ENCODE results near the gene INSYN2A.

Gene INSYN2A

DNA sequence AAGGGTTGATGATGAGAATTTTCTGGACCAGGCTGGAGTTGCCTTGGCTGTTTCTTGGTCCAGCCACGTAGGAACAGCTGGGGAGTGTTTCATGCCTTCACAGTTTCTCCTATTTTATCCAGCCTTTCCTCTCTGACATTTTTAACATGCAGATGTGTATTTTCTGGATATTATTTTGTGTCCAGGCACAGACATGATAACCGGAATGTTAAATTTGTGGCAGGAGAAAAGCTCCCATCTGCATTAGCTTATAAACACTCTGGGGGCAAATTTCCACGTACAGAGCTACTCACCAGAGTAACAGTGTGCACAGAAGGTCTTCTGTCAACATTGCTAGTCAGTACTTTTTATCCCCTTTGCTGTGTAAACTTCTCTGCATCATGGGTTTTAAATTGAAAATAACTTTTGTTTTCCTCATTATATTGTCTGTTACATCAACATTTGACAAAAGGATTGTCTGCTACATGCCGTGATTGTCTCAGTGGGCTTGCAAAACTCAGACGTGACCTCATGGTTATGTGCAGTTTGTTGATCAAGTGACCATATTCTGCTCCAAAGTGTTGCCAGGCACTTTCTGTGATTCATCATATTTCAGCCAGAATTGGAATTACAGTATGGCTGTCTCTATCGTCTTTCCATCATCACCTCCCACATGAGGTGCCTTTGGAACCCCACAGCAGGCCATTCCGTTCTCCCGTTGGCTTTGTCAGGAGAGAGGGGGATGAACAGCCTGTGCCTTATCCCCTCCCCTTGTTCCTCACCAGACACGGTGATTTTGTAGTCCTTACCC, 41.4 kb downstream of the INSYN2A start:
- in situ Hi-C loops (cut with MboI; ENCODE audit: low sequenced_read_pairs) = no loop called here

DNA sequence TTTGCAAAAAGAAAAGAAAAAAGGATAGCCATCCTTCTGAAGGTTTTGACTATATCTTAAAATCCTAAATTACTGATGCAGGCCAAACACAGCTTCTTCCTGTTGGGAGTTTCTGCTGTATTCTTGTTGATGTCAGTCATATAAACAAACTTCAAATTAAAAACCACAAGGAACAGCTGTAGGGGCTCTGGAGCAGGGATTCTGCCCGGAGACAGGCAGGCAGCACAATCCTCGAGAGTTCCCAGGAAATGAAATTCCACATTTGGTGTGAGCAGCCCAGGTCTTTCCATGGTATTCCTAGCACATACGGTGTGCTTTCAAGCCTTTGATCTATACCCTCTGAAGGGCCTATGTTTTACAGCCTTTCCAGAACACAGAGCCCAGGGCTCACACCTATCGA, 43.2 kb downstream of the INSYN2A start:
- in situ Hi-C loops (cut with MboI; ENCODE audit: low sequenced_read_pairs) = no loop called here

DNA sequence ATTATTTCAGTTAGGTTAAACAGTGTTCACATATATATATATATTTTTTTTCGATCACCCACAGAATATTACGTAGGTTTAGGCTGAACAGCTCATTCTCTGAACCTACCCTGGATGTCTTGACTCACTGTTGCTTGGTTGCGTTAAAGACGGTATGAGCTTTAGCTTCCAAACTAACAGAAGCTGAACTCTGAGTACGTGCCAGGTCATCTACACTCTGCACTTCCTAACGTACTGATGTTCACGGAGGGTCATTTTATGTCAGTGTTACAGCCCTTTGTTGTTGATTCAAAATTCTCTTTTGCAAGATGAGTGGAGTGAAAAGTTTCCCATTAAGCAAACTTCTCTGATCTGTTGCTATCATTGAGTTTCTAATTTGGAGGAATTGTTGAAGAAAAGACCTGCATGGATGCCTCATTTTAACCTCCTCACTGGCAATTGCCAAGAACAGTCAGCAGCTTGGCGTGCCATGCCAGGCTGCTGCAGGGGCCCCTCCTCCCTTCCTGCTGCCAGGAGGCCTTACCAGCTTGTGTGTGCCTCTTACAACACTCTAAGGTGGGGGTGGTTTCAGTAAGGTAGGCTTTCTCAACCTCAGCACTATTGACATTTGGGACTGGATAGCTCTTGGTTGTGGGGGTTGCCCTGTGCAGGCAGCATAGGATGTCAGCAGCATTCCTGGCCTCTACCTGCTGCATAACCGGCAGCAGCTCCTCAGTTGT, 44.3 kb downstream of the INSYN2A start:
- in situ Hi-C loops (cut with MboI; ENCODE audit: low sequenced_read_pairs) = no loop called here

DNA sequence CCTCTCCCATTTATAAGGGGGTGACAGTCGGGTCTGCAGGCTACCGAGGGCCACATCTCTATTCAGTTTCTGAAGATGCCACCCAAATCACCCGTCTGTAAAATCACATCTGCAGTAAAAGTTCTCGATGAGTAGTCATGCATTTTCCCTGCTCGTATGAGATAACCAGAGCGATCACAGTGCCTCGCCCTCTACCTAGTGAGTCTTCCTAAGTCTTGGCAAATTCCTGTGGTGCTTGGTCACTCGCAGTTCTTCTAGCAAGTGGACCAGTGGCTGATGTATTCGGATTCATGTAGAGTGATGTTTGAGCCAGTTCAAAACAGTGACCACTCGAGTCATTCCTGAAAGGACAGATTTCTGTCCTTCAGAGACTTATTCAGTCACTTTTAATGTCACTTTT, 44.9 kb downstream of the INSYN2A start:
- in situ Hi-C loops (cut with MboI; ENCODE audit: low sequenced_read_pairs) = no loop called here

- in situ Hi-C loops (cut with MboI; ENCODE audit: low sequenced_read_pairs) = no loop called here
These were observed 46.3 kb downstream of the INSYN2A start for GRCh38 chr10:127150136-127150535.

DNA sequence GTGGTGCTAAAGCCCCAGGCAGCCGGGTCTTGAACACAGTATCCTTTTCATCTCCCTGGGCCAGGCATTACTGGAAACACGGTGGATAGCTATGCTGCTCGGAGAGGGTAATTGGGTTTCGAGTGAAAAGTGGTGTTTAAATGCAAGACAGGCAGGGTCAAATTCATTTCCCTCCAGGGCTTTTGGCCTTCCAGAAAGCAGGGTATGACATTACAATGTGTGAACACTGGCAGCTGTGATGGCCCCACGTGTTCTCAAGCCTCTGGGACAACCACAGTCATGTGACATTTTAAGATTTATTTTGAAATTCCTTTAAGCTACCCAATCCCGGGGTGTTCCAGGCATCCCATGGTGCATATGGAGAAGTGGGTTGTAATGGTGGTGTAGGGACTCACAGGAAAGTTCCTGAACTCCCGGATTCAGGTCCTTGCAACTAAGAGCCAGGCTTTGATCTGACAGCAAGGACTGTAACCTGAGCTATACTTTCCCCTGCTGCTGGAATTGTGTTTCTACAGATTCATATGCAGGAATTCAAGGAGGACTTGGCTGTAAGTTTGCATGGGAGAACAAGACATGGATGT, 46.8 kb downstream of the INSYN2A start:
- in situ Hi-C loops (cut with MboI; ENCODE audit: low sequenced_read_pairs) = no loop called here

- in situ Hi-C loops (cut with MboI; ENCODE audit: low sequenced_read_pairs) = no loop called here
These were observed 47.5 kb downstream of the INSYN2A start for GRCh38 chr10:127148933-127149220.

DNA sequence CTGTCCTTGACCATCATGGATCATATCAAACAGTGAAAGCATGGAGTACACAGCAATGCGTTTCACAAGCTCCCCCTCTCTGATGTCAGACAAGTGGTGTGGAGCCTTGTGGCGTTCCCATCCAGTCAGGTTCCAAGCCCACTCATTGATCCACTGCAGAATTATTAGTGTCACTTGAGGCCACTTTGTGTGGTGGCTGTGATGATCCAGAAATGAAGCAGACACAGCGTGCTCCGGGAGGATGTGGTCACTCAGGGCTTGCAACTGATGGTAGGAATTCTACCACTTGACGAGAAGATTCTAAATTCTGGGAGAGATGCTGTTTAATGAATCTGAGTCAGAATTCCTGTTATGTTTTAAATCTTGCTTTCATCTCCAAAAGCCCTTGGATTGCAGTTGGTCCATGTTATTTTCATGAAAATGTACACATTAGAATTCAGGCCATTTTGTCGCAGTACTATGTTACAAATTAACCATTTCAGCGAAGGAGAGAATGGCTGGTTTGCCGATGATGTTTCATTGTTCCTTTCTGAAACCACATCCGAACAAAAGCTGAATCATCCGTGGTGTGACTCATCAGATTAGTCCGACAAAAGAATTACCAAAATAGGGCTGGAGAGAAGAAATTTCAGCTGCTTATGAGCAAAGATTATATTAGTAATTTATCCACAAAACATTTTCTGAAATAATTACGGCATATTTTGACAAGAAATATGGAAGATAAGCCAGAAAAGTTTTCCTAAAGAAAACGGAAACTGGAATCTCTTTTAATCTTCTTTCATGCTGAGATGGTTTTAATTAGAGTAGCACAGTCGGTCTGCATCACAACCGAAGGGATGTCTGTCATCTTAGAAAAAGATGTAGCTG, 48.1 kb downstream of the INSYN2A start:
- in situ Hi-C loops (cut with MboI; ENCODE audit: low sequenced_read_pairs) = no loop called here

- in situ Hi-C loops (cut with MboI; ENCODE audit: low sequenced_read_pairs) = no loop called here
These were observed 49.7 kb downstream of the INSYN2A start for GRCh38 chr10:127146661-127147060.
